Parathyroid adenoma (tissue), 2 donors: ENCODE data around the gene OR8D2.

Experiments
- H2AFZ ChIP-seq: fragments of 300-600 bp; sonication (generic); one replicate; pipeline ENCODE4 v1.7.0; 2017; ENCODE audit warnings: antibody characterized with exemption, mild to moderate bottlenecking
- H3K27ac ChIP-seq: fragments of 300-600 bp; sonication (generic); one replicate; pipeline ENCODE4 v1.7.0; 2017
- H3K27me3 ChIP-seq: fragments of 300-600 bp; sonication (generic); one replicate; pipeline ENCODE4 v1.7.0; 2017; ENCODE audit warnings: low read length; ENCODE audit not compliant: control insufficient read depth, insufficient read depth
- H3K36me3 ChIP-seq: fragments of 300-600 bp; sonication (generic); one replicate; pipeline ENCODE4 v1.7.0; 2017; ENCODE audit warnings: low read length; ENCODE audit not compliant: control insufficient read depth, insufficient read depth
- H3K4me1 ChIP-seq: fragments of 300-600 bp; sonication (generic); one replicate; pipeline ENCODE4 v1.7.0; 2017; ENCODE audit warnings: control low read depth
- H3K4me2 ChIP-seq: fragments of 300-600 bp; sonication (generic); one replicate; pipeline ENCODE4 v1.7.0; 2017; ENCODE audit warnings: low read length
- H3K4me3 ChIP-seq: fragments of 300-600 bp; sonication (generic); one replicate; pipeline ENCODE4 v1.7.0; 2017; ENCODE audit warnings: low read depth, low read length
- H3K79me2 ChIP-seq: fragments of 300-600 bp; sonication (generic); one replicate; pipeline ENCODE4 v1.7.0; 2017; ENCODE audit warnings: control low read depth
- H3K9ac ChIP-seq: fragments of 300-600 bp; sonication (generic); one replicate; pipeline ENCODE4 v1.7.0; 2017; ENCODE audit warnings: mild to moderate bottlenecking
- H3K9me3 ChIP-seq: fragments of 300-600 bp; sonication (generic); one replicate; pipeline ENCODE4 v1.7.0; 2017; ENCODE audit warnings: low read length; ENCODE audit not compliant: control insufficient read depth
- TF ChIP-seq, protein P1 (sequence below): fragments of 300-600 bp; sonication (generic); IDR thresholded peaks from one replicate; pipeline ENCODE4 v1.7.0; 2017; ENCODE audit warnings: antibody characterized with exemption, mild to moderate bottlenecking
- donor health status: primary hyperparathyroidism.

The OR8D2 gene

DNA sequence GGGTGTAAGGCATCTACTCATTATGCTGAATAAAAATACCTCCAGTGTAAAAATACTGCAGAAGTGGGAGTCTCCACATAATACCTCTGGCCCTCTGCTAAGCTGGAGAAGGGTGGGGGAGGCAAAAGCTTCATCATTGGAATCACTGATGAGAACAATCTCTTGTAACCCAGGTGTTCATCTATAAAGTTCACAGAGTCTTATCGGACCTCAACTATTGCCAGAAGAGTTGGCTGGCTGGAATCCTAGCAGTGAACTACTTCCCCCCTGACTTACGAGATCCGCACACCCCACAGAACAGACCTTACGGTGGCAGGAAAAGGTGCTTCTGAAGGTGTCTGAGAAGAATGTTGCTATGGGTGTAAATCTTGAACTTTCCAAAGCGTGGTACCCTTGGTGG is 8.7 kb downstream of the OR8D2 start:
- H3K4me1 ChIP-seq = no peaks in the 10 kb centered on the region
- H3K36me3 ChIP-seq = no peaks in the 10 kb centered on the region
- H3K79me2 ChIP-seq = no peaks in the 10 kb centered on the region
- no peak overlapping the region for H3K9ac ChIP-seq
- H3K4me3 ChIP-seq = no peak overlapping the region
- no peak overlapping the region for H2AFZ ChIP-seq
- no peak overlapping the region for H3K4me2 ChIP-seq
- TF ChIP-seq, protein P1, sequence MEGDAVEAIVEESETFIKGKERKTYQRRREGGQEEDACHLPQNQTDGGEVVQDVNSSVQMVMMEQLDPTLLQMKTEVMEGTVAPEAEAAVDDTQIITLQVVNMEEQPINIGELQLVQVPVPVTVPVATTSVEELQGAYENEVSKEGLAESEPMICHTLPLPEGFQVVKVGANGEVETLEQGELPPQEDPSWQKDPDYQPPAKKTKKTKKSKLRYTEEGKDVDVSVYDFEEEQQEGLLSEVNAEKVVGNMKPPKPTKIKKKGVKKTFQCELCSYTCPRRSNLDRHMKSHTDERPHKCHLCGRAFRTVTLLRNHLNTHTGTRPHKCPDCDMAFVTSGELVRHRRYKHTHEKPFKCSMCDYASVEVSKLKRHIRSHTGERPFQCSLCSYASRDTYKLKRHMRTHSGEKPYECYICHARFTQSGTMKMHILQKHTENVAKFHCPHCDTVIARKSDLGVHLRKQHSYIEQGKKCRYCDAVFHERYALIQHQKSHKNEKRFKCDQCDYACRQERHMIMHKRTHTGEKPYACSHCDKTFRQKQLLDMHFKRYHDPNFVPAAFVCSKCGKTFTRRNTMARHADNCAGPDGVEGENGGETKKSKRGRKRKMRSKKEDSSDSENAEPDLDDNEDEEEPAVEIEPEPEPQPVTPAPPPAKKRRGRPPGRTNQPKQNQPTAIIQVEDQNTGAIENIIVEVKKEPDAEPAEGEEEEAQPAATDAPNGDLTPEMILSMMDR = no peak
- H3K27me3 ChIP-seq = no peaks in the 10 kb centered on the region
- no peak overlapping the region for H3K27ac ChIP-seq
- H3K9me3 ChIP-seq = no peaks in the 10 kb centered on the region

DNA sequence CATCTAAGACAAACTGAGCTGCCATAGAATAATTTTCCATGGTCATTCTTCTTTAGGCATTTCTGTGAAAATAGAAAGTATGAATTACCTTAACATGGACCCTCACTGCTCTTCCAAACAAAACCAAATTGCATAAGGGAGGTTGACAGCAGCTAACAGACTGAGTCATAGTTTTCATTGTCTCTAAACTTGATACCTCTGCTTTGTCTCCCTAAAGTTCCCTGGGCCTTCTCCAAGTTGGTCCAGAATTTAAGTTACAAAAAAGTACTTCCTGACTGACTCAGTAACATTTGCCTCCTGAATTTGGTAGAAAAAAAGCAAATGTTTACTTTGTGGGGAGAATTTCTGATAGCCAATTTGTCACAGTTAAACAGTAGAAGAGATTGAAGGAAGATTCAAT is 9.3 kb downstream of the OR8D2 start:
- TF ChIP-seq, protein P1 = no peak
- no peaks in the 10 kb centered on the region for H3K4me1 ChIP-seq
- no peaks in the 10 kb centered on the region for H3K36me3 ChIP-seq
- H3K27ac ChIP-seq = no peak overlapping the region
- H3K27me3 ChIP-seq = no peaks in the 10 kb centered on the region
- no peak overlapping the region for H3K4me2 ChIP-seq
- H3K4me3 ChIP-seq = no peak overlapping the region
- H3K9ac ChIP-seq = no peak overlapping the region
- H3K79me2 ChIP-seq = no peaks in the 10 kb centered on the region
- no peaks in the 10 kb centered on the region for H3K9me3 ChIP-seq
- H2AFZ ChIP-seq = no peak overlapping the region

DNA sequence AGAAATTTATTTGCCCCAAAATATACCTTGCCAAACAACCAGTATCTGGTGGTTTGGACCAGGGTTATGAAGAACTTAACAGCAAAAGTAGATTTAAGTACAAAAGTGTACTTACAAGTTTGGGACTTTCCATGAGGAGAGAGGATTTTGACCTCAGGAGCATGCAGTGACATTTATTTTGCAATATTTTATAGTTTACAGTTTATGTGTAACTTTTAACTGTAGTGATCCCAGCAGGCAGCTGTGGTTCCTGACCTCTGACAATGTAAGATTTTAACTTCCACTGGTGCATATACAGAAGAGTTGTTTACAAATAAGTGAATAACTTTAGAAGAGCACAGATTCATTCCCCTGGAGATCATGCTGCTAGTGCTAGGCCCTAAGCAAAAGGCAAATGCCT is 12.9 kb downstream of the OR8D2 start:
- Histone ChIP-seq H3K4me1 (no peaks in the 10 kb centered on the region), H3K27ac (no peak overlapping the region), H3K4me3 (no peak overlapping the region), H3K4me2 (no peak overlapping the region), H3K9me3 (no peaks in the 10 kb centered on the region), H3K9ac (no peak overlapping the region), H3K36me3 (no peaks in the 10 kb centered on the region), H3K79me2 (no peaks in the 10 kb centered on the region), H2AFZ (no peak overlapping the region), H3K27me3 (no peaks in the 10 kb centered on the region)
- TF ChIP-seq, protein P1 = no peak

DNA sequence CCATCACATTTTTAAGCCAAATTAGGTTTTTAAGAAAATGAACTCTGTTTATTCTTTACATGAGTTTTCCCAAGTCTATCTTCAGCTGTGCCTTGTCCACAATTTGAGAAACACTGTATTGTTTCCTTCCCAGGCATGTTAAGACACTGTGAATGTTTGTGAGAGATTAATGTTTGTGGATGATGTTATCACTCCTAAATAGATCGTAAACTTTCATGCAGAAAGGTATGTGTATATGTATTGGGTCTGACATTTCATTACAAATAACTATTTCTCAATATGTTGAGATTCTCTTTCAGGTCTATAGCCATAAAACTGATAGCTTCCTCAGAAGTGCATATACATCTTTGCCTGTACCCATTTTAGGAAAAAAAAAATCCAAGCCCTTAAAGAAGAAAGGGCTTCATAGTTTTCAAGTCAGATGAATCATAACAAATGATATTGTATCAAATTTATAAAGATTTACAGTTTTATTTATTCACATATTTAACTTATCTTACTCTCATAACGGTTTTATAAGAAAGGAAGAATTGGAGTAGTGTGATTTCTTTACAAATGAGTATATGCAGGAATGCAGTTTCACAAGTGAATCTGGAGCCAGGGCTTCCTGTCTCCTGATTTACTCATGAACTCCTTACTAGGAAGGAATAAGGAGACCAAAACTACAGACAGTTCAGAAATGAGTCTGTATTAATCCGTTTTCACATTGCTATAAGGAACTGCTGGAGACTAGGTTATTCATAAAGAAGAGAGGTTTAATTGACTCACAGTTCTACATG is 17.5 kb downstream of the OR8D2 start:
- H3K36me3 ChIP-seq = no peaks in the 10 kb centered on the region
- no peaks in the 10 kb centered on the region for H3K9me3 ChIP-seq
- TF ChIP-seq, protein P1 = no peak
- H3K4me1 ChIP-seq = no peaks in the 10 kb centered on the region
- H3K9ac ChIP-seq = no peak overlapping the region
- H2AFZ ChIP-seq = no peak overlapping the region
- no peak overlapping the region for H3K27ac ChIP-seq
- H3K4me2 ChIP-seq = no peak overlapping the region
- H3K27me3 ChIP-seq = no peaks in the 10 kb centered on the region
- no peaks in the 10 kb centered on the region for H3K79me2 ChIP-seq
- H3K4me3 ChIP-seq = no peak overlapping the region

DNA sequence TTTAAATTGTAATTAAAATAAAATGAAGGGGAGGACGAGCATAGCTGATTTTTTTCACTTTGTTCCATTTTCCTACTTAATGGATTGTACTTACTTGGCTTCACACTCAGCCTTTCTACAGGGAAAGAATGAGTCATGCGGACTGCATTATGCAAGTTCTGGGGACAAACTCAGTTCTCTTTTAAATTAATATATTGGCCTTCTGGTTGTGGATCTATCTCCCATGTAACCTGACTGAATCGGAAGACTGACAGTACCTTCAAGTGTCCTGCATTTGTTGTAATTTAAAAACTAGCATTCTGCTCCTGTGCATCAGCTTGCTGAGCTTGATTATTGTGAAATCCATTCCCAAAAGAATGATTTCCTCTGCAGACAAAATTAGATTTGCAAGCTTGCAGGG is 18.4 kb downstream of the OR8D2 start:
- no peak overlapping the region for H3K27ac ChIP-seq
- no peak overlapping the region for H3K9ac ChIP-seq
- H3K27me3 ChIP-seq = no peaks in the 10 kb centered on the region
- no peaks in the 10 kb centered on the region for H3K79me2 ChIP-seq
- no peak overlapping the region for H3K4me3 ChIP-seq
- no peak overlapping the region for H3K4me2 ChIP-seq
- no peaks in the 10 kb centered on the region for H3K9me3 ChIP-seq
- no peaks in the 10 kb centered on the region for H3K36me3 ChIP-seq
- H2AFZ ChIP-seq = no peak overlapping the region
- TF ChIP-seq, protein P1 = no peak
- H3K4me1 ChIP-seq = no peaks in the 10 kb centered on the region
